Left ventricle myocardium superior (tissue), 1 donor: Measurements from ENCODE around the gene DMKN. TPM values are rescaled to one million over a fixed set of nuclear protein-coding genes. Genes with fewer than 3 reads are reported as not detected.
A peak's percentile ranks its signal among the peaks of the same experiment; 100 is the strongest.

Source experiments
- ATAC-seq: fragments of 200-7000 bp; cut with Tn5 transposase; one replicate; pipeline ENCODE4 v1.9.1; 2020; ENCODE audit warnings: mild to moderate bottlenecking, moderate library complexity
- DNase-seq: peaks from one replicate; pipeline ENCODE4 v3.0.0-alpha.2; 2020
- intact Hi-C: fragments of 100-400 bp; cut with micrococcal nuclease; formaldehyde crosslinking; loops from one replicate; pipeline ENCODE4 v1.11.0; 2022
- total RNA-seq: library from RNA; stranded (reverse); fragmentation: NEBNext Ultra II Directional; extraction: Animal tissue kit (Norgen Biotek cat#: 25700); gene quantifications from one replicate; pipeline ENCODE4 v1.2.1, GENCODE V29; 2021
- donor health status: DM: no; HTN: yes; CAD: no; lungs with severe emphysema.

The DMKN gene
- total RNA-seq, 1 donor from 2014 or later, result 16.1 TPM

DNA sequence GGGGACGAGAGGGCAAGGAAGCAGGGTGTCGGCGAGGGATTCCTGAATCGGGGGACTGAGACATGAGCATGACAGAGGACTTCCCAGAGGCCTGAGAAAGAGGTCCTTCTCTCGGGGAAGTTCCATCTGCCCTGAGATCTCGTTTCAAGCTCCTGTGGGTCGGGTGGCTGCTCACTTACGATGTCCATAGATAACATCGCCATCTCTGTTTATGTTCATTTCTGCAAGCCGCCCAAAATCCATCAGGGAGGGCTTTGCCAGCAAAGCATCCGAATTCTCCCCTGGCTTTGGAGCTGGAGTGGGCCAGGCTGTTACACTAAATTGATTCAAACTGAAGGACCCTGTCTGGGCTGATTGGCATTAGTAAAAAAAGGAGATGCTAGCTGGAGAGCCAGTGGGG is 5.9 kb downstream of the DMKN start:
- ATAC-seq (no peak), DNase-seq (no peak)
- intact Hi-C loops, result no loop called here

DNA sequence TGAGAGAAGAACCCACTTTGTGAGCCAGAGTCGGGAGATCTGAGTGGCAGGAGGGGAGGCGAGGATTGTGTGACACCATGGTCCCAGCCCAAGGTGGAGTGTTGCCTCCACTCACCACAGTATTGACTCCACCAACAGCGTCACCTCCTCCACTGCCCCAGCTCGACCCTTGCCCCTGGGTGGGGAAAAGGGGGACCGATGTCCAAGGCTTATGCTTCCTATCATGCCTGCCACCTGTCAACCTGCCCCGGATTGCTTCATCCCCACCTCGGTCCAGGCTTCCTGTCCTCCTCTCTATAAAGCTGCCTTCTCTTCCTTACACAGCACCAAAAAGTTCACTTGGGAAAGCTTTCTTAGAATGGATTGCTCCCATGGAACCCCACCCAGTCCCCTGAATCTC is 7.4 kb downstream of the DMKN start:
- no peak for DNase-seq
- intact Hi-C loops, result no loop called here
- ATAC-seq, result no peak

DNA sequence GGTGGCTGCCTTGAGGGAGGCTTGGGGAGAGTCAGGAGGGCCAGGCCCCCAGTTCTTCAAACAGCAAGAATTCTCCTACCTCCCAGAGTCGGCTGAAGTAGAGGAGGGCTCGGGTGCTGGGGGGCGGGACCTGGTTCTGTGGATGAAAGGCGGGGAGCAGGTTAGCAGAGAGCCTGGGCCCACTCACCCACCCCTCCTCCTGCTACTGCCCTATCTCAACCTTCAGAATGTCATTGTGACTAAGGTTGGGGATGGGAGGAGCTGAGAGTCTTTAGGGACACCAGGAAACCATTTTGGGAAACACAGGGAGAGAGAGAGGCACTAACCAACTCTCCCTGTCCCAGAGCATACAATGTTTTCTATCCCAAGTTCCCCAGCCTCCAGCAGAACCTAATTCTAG is 10.7 kb downstream of the DMKN start:
- DNase-seq, result no peak
- peak; percentile 69 for ATAC-seq
- intact Hi-C loops, result no loop called here

DNA sequence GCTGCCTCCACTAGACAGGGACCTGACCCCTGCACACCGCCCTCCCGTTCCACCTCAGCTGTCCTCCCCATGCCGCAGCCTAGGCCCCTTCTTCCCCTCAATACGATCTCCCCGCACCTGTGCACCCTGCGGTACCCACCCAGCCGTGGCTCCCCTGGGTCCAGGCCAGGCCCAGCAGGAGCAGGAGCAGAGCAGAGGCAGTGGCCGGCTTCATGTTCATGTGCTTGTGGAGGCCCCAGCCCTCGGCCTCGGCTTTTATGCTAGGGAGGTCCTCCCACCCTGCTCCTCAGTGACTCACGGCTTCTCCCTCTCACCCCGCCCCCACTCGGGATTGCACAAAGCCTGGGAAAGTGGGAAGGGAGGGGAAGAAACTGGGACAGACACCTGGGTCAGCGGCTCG is 11.8 kb downstream of the DMKN start:
- intact Hi-C loops, result no loop called here
- DNase-seq (no peak), ATAC-seq (no peak)

DNA sequence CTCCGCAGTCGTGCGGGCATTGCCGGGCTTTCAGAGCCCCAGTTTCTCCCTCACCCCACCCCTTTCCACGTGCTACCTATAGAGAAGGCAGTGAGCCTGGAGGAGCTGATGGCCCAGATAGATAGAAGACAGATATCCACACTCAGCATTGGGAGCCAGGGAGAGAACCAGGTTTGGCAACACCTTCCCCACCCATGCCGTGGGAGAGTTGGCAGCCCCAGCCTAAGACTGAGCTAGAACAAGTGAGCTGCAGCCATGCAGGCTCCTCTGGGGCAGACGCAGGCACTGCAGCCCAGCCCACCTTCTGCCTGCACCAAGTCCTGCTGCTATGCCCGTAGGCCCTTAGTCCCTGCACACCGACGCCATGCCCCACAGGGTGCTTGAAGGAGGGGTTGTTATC is 12.8 kb downstream of the DMKN start:
- ATAC-seq, result no peak
- intact Hi-C loops, result no loop called here
- DNase-seq, result no peak

DNA sequence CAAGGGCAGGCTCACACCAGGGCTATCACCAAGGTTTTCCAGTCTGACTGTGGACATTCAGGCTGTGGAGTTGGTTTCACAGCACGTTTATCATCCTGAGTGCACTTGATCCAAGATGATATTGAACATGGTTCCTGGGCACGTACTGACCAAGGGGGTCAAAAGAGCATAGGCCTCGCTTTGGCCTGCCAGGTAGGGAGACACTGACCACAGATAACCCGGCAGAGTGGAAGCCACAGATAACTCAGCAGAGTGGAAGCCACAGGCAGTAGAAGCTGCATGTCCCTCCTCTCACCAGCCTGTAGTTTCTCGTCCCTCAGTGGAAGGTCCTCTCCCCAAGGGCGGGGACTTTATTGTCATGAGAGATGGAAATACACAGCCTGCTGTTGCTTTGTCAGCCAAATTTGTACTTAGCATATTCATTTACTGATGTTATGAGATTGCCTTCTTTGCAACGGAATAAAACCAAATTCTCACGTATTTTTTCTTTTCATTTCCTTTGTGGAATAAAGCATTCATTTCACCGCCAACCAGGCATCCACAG is 14.4 kb downstream of the DMKN start:
- ATAC-seq (no peak), DNase-seq (no peak)
- intact Hi-C loops, result loop anchor here (10.0 kb wide), 1 partner anchor 144 kb away; the partner anchor contains the start of gene FFAR3

DNA sequence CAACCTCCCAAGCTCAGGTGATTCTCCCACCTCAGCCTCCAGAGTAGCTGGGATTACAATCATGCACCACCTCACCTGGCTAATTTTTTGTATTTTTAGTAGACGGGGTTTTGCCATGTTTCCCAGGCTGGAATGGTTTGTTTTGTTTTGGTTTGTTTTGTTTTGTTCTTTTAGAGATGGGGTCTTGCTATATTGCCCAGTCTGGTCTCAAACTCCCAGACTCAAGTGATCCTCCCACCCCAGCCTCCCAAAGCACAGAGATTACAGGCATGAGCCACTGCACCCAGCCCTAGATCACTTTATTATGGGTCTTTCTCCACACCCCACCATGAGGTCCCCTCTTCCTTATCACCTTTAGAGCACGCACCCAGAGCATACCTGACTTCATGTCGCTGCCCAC is 15.2 kb downstream of the DMKN start:
- ATAC-seq (no peak), DNase-seq (no peak)
- intact Hi-C loops, result loop anchor here (10.0 kb wide), 1 partner anchor 143 kb away; the partner anchor contains the start of gene FFAR3

DNA sequence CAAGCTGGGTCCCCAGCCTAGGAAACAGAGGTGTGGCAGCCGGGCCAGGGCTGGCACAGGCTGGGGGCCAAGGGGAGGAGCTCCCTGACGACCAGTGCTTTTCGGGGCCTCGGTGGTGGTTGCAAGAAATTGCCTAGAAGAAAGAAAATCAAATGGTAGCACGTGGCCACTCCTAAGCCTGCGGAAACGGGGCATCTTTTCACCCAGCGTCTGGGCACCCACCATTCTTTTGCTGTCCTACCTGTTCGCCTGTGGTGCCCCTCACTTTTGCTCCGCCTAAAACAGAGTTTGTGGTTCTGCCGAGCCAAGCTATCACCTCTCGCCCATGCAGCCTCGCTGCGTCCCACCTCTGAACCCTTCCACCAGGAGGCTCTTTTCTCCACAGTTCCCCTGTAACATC is 16.0 kb downstream of the DMKN start:
- DNase-seq (no peak), ATAC-seq (no peak)

DNA sequence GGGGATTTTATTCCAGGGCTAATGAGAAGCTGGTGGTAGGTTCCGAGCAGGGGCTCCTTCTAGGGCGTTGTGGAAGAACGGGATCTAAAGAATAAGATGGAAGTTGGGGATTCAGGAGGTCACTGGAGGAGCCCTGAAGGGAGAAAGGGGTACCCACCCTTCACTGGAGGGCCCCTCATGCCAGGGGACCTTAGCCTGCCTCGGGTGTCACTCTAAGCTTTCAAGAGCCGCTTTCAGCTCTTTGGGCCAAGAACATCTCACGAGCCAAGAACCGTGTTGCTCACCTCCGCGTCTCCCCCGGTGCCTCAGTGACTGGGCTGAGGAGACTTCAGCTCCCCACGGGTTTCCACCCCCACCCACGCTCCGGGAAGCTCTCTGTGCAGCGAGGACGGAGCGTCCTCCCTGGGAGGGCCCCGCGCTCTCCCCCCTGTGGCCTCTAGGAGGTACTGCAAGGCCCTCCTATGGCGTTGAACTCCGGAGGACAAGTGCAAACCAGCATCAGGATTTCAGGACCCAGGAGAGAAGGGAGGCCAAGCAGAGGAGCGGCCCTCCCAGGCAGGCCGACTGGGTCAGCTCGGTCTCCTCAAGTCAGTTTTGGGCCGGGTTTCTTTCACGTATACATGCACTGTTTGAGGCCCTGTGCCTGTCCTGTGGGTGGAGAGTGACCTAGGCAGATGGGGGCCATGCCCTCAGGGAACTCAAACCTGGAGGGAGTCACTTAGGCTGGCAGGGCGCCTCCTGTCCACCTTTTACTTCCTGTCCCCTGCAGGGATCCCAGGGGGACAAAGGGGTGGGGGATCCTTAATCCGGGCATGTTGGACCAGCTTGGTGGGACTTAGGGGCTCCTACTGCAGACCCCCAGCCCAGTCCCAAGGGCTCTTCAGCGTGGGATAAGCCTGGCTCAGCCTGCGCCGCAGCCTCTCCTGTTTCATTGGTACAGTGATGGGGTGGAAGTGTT is 18.1 kb downstream of the DMKN start:
- peak; percentile 93 for ATAC-seq
- DNase-seq, result peak; percentile 79
- intact Hi-C loops, result loop anchor here (10.0 kb wide), 1 partner anchor 141 kb away; the partner anchor contains the start of gene FFAR3

More for the DNA sequence above, 16.0 kb downstream of the DMKN start:
- intact Hi-C loops, result loop anchor here (10.0 kb wide), 1 partner anchor 143 kb away; the partner anchor contains the start of gene FFAR3

DNA sequence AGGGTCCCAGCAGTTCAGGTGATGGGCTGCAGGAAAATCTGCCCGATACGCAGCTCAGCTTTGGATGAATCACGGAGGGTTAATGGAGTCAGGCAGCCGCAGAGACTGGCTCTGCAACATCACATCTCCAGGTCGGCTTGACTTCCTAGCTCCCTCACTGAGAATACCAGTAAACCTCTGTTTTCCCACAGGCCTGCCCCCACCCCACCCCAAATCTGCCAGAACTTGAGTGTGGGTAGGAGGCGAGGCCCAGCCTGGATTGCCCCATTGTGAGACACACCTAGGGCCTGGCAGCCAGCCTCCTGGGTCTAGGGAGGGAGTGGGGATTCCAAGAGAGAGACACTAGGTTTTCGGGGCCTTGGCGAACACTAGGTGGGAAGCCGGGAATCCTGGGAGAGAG is 19.5 kb downstream of the DMKN start:
- ATAC-seq (no peak), DNase-seq (no peak)
- intact Hi-C loops, result loop anchor here (10.0 kb wide), 1 partner anchor 139 kb away; the partner anchor contains the start of gene FFAR3

DNA sequence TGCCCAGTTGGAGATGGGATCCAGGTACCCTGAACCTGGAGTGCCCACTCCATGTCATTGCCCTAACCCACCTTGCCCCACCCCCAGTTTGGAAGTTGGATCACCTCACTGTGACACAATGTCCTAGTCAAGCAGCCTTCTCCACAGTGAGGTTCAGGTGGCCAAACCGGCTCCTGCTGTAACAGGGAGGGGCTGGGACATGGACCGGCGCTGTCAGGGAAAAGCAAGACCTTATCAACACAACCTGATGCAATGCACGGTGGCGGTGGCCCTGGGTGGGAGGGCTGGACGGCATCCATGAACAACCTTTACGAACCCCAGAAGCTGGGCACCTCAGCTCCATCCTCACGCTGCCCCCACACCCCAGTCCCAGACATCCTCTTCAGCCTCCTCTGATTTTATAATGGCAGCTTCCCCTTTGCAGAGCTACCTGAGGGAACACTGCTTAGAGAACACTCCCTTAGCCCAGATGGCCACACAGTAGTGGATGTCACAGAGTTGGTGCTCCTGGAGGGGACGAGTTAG is 21.6 kb downstream of the DMKN start:
- no peak for DNase-seq
- intact Hi-C loops, result loop anchor here (10.0 kb wide), 1 partner anchor 137 kb away; the partner anchor contains the start of gene FFAR3
- no peak for ATAC-seq

DNA sequence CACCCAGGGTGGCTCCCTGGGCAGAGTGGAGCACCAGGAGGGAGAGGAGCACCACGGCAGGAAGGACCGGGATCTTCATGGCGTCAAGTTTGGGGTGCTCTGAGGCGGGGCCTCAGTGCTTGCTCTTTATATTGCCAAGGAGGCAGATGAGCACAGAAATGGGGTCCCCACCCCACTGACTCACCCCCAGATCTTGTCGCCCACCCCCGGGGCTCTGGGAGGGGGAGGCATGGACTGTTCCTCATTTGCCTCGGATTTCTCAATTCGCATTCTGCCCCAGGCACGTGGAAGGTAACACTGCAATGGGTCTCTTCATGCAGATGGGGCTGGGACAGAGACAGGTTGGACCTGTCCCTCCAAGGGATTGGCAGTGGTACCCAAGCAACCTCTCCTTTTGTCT is 23.1 kb downstream of the DMKN start, which contains the start of gene KRTDAP:
KRTDAP (minus strand) TSS at position 101 of the 400 bp plus-strand sequence; CDS start at position 79, 22 bp downstream.
- DNase-seq, result no peak
- ATAC-seq, result no peak
- intact Hi-C loops, result loop anchor here (10.0 kb wide), 1 partner anchor 136 kb away; the partner anchor contains the start of gene FFAR3

DNA sequence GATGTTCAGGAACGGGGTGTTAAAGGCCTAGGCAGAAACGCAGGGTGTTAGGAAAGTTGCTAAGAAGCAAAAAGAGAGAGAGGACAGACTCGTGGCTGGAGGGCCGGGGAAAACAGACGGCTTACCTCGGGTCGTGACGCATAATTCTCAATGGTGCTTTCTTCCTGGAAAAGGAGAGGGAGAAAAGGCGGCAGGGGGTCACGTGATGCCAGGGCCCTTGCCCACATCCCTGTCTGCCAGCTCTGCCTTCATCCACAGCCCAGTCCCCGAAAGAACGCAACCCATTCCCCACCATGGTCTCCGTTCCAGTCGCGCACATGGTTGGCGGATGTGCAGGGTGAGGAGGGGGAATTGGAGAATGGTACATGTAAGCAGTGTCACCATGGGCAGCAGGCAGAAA is 24.8 kb downstream of the DMKN start:
- no peak for DNase-seq
- intact Hi-C loops, result no loop called here
- no peak for ATAC-seq

DNA sequence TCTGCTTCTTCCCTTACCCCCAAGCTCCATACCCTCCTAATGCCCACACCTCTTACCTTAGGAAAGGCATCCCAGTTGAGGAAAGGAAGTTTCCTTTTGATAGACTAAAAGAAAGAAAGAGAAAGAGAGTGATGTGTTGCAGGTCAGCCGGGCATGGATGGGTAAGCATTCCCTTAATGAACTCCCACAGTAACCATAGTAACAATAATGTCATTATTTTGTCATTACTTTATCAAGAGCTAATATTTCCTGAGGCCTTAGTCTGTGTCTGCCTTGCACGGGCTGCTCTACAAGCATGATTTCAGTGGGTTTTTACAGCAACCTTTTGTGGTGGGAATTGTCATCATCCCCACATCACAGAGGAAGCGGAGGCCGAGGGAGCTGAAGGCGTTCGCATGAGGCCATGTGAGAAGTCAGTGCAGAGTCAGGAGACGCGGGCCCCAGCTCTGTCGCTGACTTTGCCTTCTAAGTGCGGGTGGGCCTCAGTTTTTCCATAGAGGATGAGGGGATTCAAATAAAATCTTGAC is 25.7 kb downstream of the DMKN start:
- intact Hi-C loops, result no loop called here
- ATAC-seq, result no peak
- DNase-seq, result no peak

DNA sequence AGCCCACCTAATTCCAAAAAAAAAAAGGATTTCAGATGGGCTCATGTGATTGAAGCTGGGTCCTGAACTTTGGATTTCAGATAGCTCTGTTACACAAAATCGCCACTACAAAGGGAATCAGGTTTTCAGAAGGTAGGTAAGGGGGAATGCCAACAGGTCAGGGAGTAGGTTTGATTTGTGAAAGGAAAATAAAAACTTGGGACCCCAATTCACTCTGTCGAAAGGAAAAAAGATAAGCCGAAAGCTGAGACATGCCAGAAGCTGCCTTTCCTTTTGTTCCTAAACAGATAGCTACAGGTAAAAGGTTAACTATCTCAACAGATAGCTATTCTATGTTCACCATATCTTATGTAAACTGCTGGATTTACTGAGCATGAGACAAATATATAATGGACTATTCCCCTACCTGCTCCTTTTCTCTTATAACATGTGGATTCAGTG is 27.2 kb downstream of the DMKN start:
- ATAC-seq, result no peak
- intact Hi-C loops, result no loop called here

DNA sequence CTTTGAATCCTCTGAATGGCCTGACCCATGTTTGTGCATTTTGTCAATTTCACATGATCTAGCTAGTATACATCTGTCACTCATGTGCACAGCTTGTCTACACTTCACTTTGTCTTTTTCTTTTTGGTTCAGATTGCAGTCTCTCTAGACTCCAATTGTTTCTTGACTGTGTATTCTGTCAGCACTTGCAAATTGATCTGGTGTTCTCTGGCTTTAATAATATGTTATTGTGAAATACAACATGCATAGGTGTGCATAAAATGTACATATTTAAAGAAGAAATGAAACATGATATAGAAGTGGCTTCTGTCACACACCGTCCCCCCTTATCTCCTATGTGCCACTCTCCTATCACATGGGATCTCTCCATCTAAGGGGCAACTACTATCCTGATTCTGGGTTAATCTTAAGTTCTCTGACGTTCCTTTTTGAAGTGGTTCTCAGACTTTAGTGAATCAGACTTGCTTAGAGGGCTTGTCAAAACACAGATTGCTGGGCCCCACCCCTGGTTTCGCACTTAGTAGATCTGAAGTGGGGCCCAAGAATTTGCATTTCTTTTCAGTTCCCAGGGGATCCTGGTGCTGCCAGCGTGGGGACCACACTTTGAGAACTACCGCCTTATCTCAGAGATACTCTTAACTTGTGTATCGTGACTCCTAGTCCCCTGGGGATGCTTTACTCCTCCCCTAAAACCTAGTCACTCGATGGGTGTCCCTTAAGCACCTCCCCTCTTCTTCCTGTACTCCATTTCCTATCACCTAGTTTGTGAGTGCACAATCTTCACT is 29.0 kb downstream of the DMKN start:
- DNase-seq (no peak), ATAC-seq (no peak)
- intact Hi-C loops, result no loop called here

More for the DNA sequence above, 27.2 kb downstream of the DMKN start:
- DNase-seq, result no peak

DNA sequence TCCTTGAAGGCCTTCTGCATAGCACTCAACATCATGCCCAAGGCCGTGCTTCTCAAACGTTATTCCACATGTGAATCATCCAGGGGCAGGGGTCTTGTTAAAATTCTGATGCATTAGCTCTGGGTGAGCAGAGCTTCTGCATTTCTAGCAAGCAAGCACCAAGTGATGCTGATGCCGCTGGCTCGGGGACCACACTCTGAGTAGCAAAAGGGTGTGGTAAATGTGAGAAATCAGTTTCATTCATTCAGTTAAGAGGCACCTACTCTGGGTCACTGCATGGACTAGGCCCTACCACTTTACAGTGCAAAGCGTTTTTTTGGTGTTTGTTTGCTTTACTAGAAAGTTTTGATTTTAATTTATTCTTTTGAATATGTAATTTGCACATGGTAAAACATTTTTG is 30.4 kb downstream of the DMKN start:
- ATAC-seq, result no peak
- intact Hi-C loops, result no loop called here
- no peak for DNase-seq

DNA sequence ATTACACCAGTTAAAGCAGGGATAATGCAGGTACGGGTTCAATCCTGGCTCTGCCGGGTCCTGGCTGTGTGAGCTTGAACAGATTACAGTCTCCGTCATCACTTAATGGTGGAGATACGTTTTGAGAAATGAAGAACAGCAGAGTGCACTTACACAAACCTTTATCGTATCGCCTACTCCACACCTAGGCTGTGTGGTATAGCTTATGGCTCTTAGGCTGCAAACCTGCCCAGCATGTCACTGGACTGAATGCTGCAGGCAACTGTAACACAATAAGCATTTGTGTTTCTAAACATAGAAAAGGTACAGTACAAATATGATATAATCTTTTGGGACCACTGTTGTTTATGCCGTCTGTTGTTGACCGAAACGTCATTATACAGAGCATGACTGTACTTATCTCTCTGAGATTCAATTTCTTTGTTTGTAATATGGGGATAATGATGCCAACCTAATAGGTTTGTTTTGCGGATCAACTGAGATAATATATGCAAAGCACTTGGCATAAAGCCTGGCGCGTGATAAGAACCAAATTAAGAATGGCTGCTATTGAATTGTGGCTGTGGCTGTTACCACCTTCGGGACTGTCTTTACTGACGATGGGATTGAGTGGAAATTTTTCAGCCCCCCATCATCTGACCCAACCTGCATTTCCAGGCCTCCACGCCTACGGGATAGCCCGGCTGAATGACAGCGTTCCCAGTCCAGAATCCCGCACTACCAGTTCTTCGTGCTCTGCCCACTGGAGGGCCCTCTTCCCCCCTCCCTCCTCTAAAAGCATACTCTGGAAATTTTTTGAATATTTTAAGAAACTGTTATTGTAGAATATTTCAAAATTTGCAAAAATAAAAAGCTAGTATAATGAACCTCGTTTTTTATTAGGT is 34.4 kb downstream of the DMKN start:
- DNase-seq, result no peak
- intact Hi-C loops, result no loop called here
- no peak for ATAC-seq
